NB4 (cell line): ENCODE results near the gene ATP6AP2.
A peak's percentile ranks its signal among the peaks of the same experiment; 100 is the strongest.

Source experiments
- DNase-seq: peaks from one replicate; pipeline ENCODE4 v3.0.0; 2010; ENCODE audit warnings: low read depth
- H3K4me3 ChIP-seq: one replicate; pipeline ENCODE4 v1.5.1; 2011; ENCODE audit warnings: mild to moderate bottlenecking, low read depth, low read length, moderate library complexity
- MAX ChIP-seq: IDR thresholded peaks from 2 replicates; pipeline ENCODE4 v1.6.1; 2011; ENCODE audit warnings: low read depth, low read length
- MYC ChIP-seq: IDR thresholded peaks from 2 replicates; pipeline ENCODE4 v1.6.1; 2011; ENCODE audit warnings: low read depth, low read length
- POLR2A ChIP-seq: IDR thresholded peaks from 2 replicates; pipeline ENCODE4 v1.6.1; 2011; ENCODE audit warnings: mild to moderate bottlenecking; ENCODE audit not compliant: insufficient read length; ENCODE audit errors: extremely low read depth
- TF ChIP-seq, protein P1 (sequence below): IDR thresholded peaks from one replicate; pipeline ENCODE4 v1.5.1; 2012; ENCODE audit warnings: low read depth, low read length

Gene ATP6AP2

GRCh38 chrX:40542208-40542607 is 38.6 kb upstream of the ATP6AP2 start:
- no peak overlapping the region for H3K4me3 ChIP-seq
- DNase-seq, result peak; percentile 4
- TF ChIP-seq MYC (no peak), MAX (no peak), POLR2A (no peak)
- TF ChIP-seq, protein P1, sequence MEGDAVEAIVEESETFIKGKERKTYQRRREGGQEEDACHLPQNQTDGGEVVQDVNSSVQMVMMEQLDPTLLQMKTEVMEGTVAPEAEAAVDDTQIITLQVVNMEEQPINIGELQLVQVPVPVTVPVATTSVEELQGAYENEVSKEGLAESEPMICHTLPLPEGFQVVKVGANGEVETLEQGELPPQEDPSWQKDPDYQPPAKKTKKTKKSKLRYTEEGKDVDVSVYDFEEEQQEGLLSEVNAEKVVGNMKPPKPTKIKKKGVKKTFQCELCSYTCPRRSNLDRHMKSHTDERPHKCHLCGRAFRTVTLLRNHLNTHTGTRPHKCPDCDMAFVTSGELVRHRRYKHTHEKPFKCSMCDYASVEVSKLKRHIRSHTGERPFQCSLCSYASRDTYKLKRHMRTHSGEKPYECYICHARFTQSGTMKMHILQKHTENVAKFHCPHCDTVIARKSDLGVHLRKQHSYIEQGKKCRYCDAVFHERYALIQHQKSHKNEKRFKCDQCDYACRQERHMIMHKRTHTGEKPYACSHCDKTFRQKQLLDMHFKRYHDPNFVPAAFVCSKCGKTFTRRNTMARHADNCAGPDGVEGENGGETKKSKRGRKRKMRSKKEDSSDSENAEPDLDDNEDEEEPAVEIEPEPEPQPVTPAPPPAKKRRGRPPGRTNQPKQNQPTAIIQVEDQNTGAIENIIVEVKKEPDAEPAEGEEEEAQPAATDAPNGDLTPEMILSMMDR, result no peak

GRCh38 chrX:40542972-40543371 is 37.8 kb upstream of the ATP6AP2 start:
- DNase-seq, result no peak
- TF ChIP-seq POLR2A, result no peak
- no peak for TF ChIP-seq MAX
- TF ChIP-seq, protein P1, result no peak
- no peak for TF ChIP-seq MYC
- no peak overlapping the region for H3K4me3 ChIP-seq

GRCh38 chrX:40543661-40544328 is 37.0 kb upstream of the ATP6AP2 start:
- peak; percentile 58 for DNase-seq
- H3K4me3 ChIP-seq, result no peak overlapping the region
- TF ChIP-seq, protein P1, result peak; percentile 49
- no peak for TF ChIP-seq MYC

- DNase-seq, result no peak
- TF ChIP-seq, protein P1, result no peak
- TF ChIP-seq POLR2A, result no peak
- TF ChIP-seq MYC, result no peak
- no peak for TF ChIP-seq MAX
- no peak overlapping the region for H3K4me3 ChIP-seq
Measured at GRCh38 chrX:40544343-40545266, 36.2 kb upstream of the ATP6AP2 start.

DNA sequence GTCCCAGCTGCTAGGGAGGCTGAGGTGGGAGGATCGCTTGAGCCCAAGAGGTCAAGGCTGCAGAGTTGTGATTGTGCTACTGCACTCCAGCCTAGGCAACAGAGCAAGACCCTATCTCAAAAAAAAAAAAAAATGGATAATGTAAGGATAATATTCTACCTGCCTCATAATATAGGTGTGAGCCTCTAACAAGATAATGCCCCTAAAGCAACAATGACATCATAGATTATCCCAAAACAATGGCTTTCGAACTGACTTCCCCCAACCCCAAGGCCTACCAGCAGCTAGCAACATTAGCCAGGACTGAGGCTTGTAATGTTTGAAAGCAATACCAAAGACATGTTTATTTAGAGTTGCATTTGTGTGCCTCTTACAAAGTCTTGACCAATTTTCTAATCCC is 33.9 kb upstream of the ATP6AP2 start:
- no peak for DNase-seq
- H3K4me3 ChIP-seq, result no peak overlapping the region
- TF ChIP-seq, protein P1, result no peak
- no peak for TF ChIP-seq MAX
